T-cell (primary cell): ENCODE measurements around the gene NKIRAS2. TPM values are rescaled to one million over a fixed set of nuclear protein-coding genes. Genes with fewer than 3 reads are reported as not detected.
A peak's percentile ranks its signal among the peaks of the same experiment; 100 is the strongest.

ENCODE experiments used
- ATAC-seq, 4 experiments: fragments of 200-7000 bp in 3 of 4; fragments of 150-1000 bp in 1 of 4; cut with Tn5 transposase; replicated peaks in 1 of 4; 1 replicate in 3 of 4; 2 replicates in 1 of 4; pipeline ENCODE4 v1.10.0; 2021; ENCODE audit warnings: moderate library complexity in 3 of 4, mild to moderate bottlenecking in 2 of 4, moderate number of reproducible peaks in 1 of 4
- CTCF ChIA-PET, 2 donors: fragments of 300-600 bp; sonication (Branson Sonifier 250); formaldehyde crosslinking; loops; one replicate each; lab custom pipeline; 2022; ENCODE audit warnings: antibody characterized with exemption in 2 of 2; lab: Charles Lee
- POLR2A ChIA-PET, 2 donors: fragments of 300-600 bp; sonication (Branson Sonifier 250); formaldehyde crosslinking; loops; one replicate each; lab custom pipeline; 2022; ENCODE audit warnings: antibody characterized with exemption in 2 of 2; lab: Charles Lee
- DNase-seq, 35 experiments: peaks; one replicate each; pipeline versions ENCODE4 v3.0.0 to v3.0.0-alpha.2; 2013 to 2023
- H3K27ac ChIP-seq: one replicate; pipeline ENCODE4 v1.5.1; 2013; ENCODE audit warnings: low read length
- H3K27me3 ChIP-seq, 2 experiments: replicated peaks in 1 of 2; 1 replicate in 1 of 2; 2 replicates in 1 of 2; pipeline versions ENCODE4 v1.6.1 to v1.7.0; 2013; ENCODE audit warnings: low read length in 1 of 2, mixed read lengths in 1 of 2; ENCODE audit not compliant: control insufficient read depth in 2 of 2, insufficient read depth in 2 of 2; ENCODE audit errors: extremely low read depth in 1 of 2
- H3K36me3 ChIP-seq, 2 donors: 1 replicate in 1 of 2; 2 replicates in 1 of 2; pipeline versions ENCODE4 v1.6.1 to v1.7.0; 2013; ENCODE audit warnings: low read length in 1 of 2; ENCODE audit not compliant: control insufficient read depth in 2 of 2, insufficient read depth in 1 of 2; ENCODE audit errors: extremely low read depth in 1 of 2
- H3K4me1 ChIP-seq, 2 experiments: 1 replicate in 1 of 2; 2 replicates in 1 of 2; pipeline versions ENCODE4 v1.6.1 to v1.7.0; 2013; ENCODE audit warnings: low read length in 2 of 2, mixed read lengths in 1 of 2; ENCODE audit not compliant: insufficient read depth in 2 of 2, control insufficient read depth in 1 of 2; ENCODE audit errors: extremely low read depth in 1 of 2
- H3K4me3 ChIP-seq, 2 donors: 1 replicate in 1 of 2; 2 replicates in 1 of 2; pipeline versions ENCODE4 v1.5.1 to v1.7.0; 2013; ENCODE audit warnings: mild to moderate bottlenecking in 2 of 2, low read length in 1 of 2, moderate library complexity in 1 of 2; ENCODE audit not compliant: control insufficient read depth in 1 of 2; ENCODE audit errors: extremely low read depth in 1 of 2
- H3K9me3 ChIP-seq: 2 replicates; pipeline ENCODE4 v1.7.0; 2013
- H3K27ac Mint-ChIP-seq, 2 donors: one replicate each; pipeline ENCODE4 v1.8.0; 2020 to 2021; ENCODE audit warnings: mild to moderate bottlenecking in 2 of 2, mixed read lengths in 2 of 2
- H3K27me3 Mint-ChIP-seq, 2 donors: one replicate each; pipeline ENCODE4 v1.8.0; 2021 to 2022; ENCODE audit warnings: mixed read lengths in 2 of 2
- H3K36me3 Mint-ChIP-seq: one replicate; pipeline ENCODE4 v1.8.0; 2021; ENCODE audit warnings: mixed read lengths
- H3K4me1 Mint-ChIP-seq, 3 donors: one replicate each; pipeline ENCODE4 v1.8.0; 2020 to 2022; ENCODE audit warnings: mixed read lengths in 3 of 3, mild to moderate bottlenecking in 1 of 3
- H3K4me3 Mint-ChIP-seq, 3 donors: one replicate each; pipeline ENCODE4 v1.8.0; 2020 to 2022; ENCODE audit warnings: mild to moderate bottlenecking in 3 of 3, mixed read lengths in 3 of 3, moderate library complexity in 3 of 3
- H3K9me3 Mint-ChIP-seq, 3 donors: one replicate each; pipeline ENCODE4 v1.8.0; 2020 to 2022; ENCODE audit warnings: mixed read lengths in 3 of 3
- WGBS: methylation state at CpG from one replicate; pipeline ENCODE4 v1.1.5; 2013; ENCODE audit warnings: missing lambda C conversion rate; ENCODE audit not compliant: insufficient coverage; 5-methylcytosine and 5-hydroxymethylcytosine counted together
- total RNA-seq, 35 experiments: library from RNA in 6 of 35; stranded (reverse) in 6 of 35; fragments of 120-200 nt in 1 of 35; gene quantifications; one replicate each; pipeline versions ENCODE4 v1.2.1 to v1.2.4 and lab custom pipeline; 2013 to 2026

The NKIRAS2 gene
- total RNA-seq, 5 donors from 2014 or later (not counting 1 experiment from before 2014, with no cell fraction given): 11.0 to 19.6 (median 18.4) TPM

- Mint-ChIP-seq H3K9me3 (no peaks in the 10 kb centered on the region), H3K27ac (peak overlapping the region in 1 of 2 donors; percentile 28), H3K4me3 (no peak overlapping the region), H3K27me3 (peaks cover 0 to 3% of the 10 kb centered on the region in 2 donors), H3K36me3 (peaks cover 15% of the 10 kb centered on the region), H3K4me1 (peaks cover 16 to 22% (median 17%) of the 10 kb centered on the region in 3 donors)
- Histone ChIP-seq H3K4me3 (no peak overlapping the region), H3K4me1 (peaks cover 6 to 13% of the 10 kb centered on the region in 2 experiments), H3K27ac (no peak overlapping the region), H3K9me3 (no peaks in the 10 kb centered on the region), H3K36me3 (peaks cover 7 to 28% of the 10 kb centered on the region in 2 donors), H3K27me3 (peaks cover 0 to 15% of the 10 kb centered on the region in 2 experiments)
- WGBS: 96% methylated on average over 3 of the region's 3 CpGs
- ChIA-PET CTCF (interaction anchor here (0.7 to 2.5 kb wide), 7 partner anchors 8 to 162 kb away, joined by 3 to 11 read pairs (median 3); partner anchors contain the start of gene DNAJC7 (in 1 of the 2)), POLR2A (interaction anchor here in 1 of 2 donors (0.5 to 1.1 kb wide), 2 partner anchors 10 to 67 kb away, joined by 3 read pairs; no protein-coding TSS in a partner anchor)
- DNase-seq (no peak), ATAC-seq (no peak)
Measured at GRCh38 chr17:42025936-42026335, 6.0 kb downstream of the NKIRAS2 start.

- H3K4me3 ChIP-seq: no peak overlapping the region
- Mint-ChIP-seq H3K4me1 (peaks cover 8 to 12% (median 9%) of the 10 kb centered on the region in 3 donors), H3K27ac (no peak overlapping the region), H3K36me3 (peaks cover 14% of the 10 kb centered on the region), H3K9me3 (no peaks in the 10 kb centered on the region), H3K4me3 (no peak overlapping the region), H3K27me3 (peaks cover 0 to 3% of the 10 kb centered on the region in 2 donors)
- ChIA-PET POLR2A (no interaction called here), CTCF (interaction anchor here (0.6 to 2.5 kb wide), 5 partner anchors 9 to 1736 kb away, joined by 3 to 11 read pairs (median 4); partner anchors contain the start of genes DHX58 (in 1 of the 2) and DNAJC7 (in 1 of the 2))
- DNase-seq: no peak
- peaks cover 6 to 26% of the 10 kb centered on the region in 2 donors for H3K36me3 ChIP-seq
- no peak for ATAC-seq
- peaks cover 0 to 11% of the 10 kb centered on the region in 2 experiments for H3K4me1 ChIP-seq
- H3K27me3 ChIP-seq: peaks cover 0 to 15% of the 10 kb centered on the region in 2 experiments
- H3K9me3 ChIP-seq: no peaks in the 10 kb centered on the region
- H3K27ac ChIP-seq: no peak overlapping the region
- 76% methylated on average over 8 of the region's 17 CpGs for WGBS
Measured at GRCh38 chr17:42026857-42027589, 7.1 kb downstream of the NKIRAS2 start.

GRCh38 chr17:42027590-42027889 lies 7.7 kb downstream of the NKIRAS2 start:
- CTCF ChIA-PET: interaction anchor here (0.6 to 2.5 kb wide), 2 partner anchors 9 to 85 kb away, joined by 6 to 11 read pairs; partner anchors contain the start of genes DHX58 (in 1 of the 2) and DNAJC7 (in 1 of the 2)
- no peak overlapping the region for H3K27ac Mint-ChIP-seq
- DNase-seq: no peak
- H3K4me1 ChIP-seq: peaks cover 0 to 11% of the 10 kb centered on the region in 2 experiments
- POLR2A ChIA-PET: no interaction called here
- H3K27me3 ChIP-seq: peaks cover 0 to 15% of the 10 kb centered on the region in 2 experiments
- no peaks in the 10 kb centered on the region for H3K9me3 ChIP-seq
- peaks cover 5 to 7% (median 5%) of the 10 kb centered on the region in 3 donors for H3K4me1 Mint-ChIP-seq
- H3K36me3 Mint-ChIP-seq: peaks cover 10% of the 10 kb centered on the region
- H3K27ac ChIP-seq: no peak overlapping the region
- H3K27me3 Mint-ChIP-seq: peaks cover 0 to 3% of the 10 kb centered on the region in 2 donors
- 95% methylated on average over 4 of the region's 5 CpGs for WGBS
- no peak overlapping the region for H3K4me3 ChIP-seq
- no peak for ATAC-seq
- no peaks in the 10 kb centered on the region for H3K9me3 Mint-ChIP-seq
- H3K4me3 Mint-ChIP-seq: no peak overlapping the region
- peaks cover 3 to 20% of the 10 kb centered on the region in 2 donors for H3K36me3 ChIP-seq

GRCh38 chr17:42027961-42028790 lies 8.3 kb downstream of the NKIRAS2 start:
- ATAC-seq: no peak
- Mint-ChIP-seq H3K4me3 (no peak overlapping the region), H3K27me3 (peaks cover 0 to 3% of the 10 kb centered on the region in 2 donors), H3K27ac (no peak overlapping the region), H3K9me3 (no peaks in the 10 kb centered on the region), H3K4me1 (peaks cover 5 to 7% (median 5%) of the 10 kb centered on the region in 3 donors), H3K36me3 (peaks cover 10% of the 10 kb centered on the region)
- no peak overlapping the region for H3K4me3 ChIP-seq
- 75% methylated on average over 10 of the region's 19 CpGs for WGBS
- peaks cover 0 to 19% of the 10 kb centered on the region in 2 experiments for H3K27me3 ChIP-seq
- no peak for DNase-seq
- H3K36me3 ChIP-seq: peaks cover under 1 to 15% of the 10 kb centered on the region in 2 donors
- ChIA-PET POLR2A (no interaction called here), CTCF (interaction anchor here (0.5 to 2.5 kb wide), 2 partner anchors 10 to 58 kb away, joined by 3 to 11 read pairs; partner anchors contain the start of gene DNAJC7 (in 1 of the 2))
- H3K9me3 ChIP-seq: no peaks in the 10 kb centered on the region
- H3K27ac ChIP-seq: no peak overlapping the region
- H3K4me1 ChIP-seq: peaks cover 0 to 11% of the 10 kb centered on the region in 2 experiments

GRCh38 chr17:42028791-42029127 lies 8.9 kb downstream of the NKIRAS2 start:
- 81% methylated on average over 3 of the region's 7 CpGs for WGBS
- Histone ChIP-seq H3K4me1 (peaks cover 0 to 12% of the 10 kb centered on the region in 2 experiments), H3K9me3 (no peaks in the 10 kb centered on the region), H3K27ac (no peak overlapping the region), H3K36me3 (peaks cover 0 to 10% of the 10 kb centered on the region in 2 donors), H3K27me3 (peaks cover 0 to 19% of the 10 kb centered on the region in 2 experiments), H3K4me3 (no peak overlapping the region)
- Mint-ChIP-seq H3K9me3 (no peaks in the 10 kb centered on the region), H3K36me3 (peaks cover 5% of the 10 kb centered on the region), H3K4me3 (no peak overlapping the region), H3K27me3 (peaks cover 1 to 3% of the 10 kb centered on the region in 2 donors), H3K4me1 (peaks cover 6 to 10% (median 6%) of the 10 kb centered on the region in 3 donors), H3K27ac (no peak overlapping the region)
- ATAC-seq: no peak
- ChIA-PET CTCF (interaction anchor here in 1 of 2 donors (0.5 kb wide), 1 partner anchor 58 kb away, joined by 3 read pairs; no protein-coding TSS in a partner anchor), POLR2A (no interaction called here)
- no peak for DNase-seq

GRCh38 chr17:42031584-42031983 lies 11.7 kb downstream of the NKIRAS2 start:
- H3K27me3 Mint-ChIP-seq: peaks cover 3 to 5% of the 10 kb centered on the region in 2 donors
- H3K36me3 Mint-ChIP-seq: no peaks in the 10 kb centered on the region
- 75% methylated on average over 4 of the region's 6 CpGs for WGBS
- H3K27me3 ChIP-seq: peaks cover 0 to 24% of the 10 kb centered on the region in 2 experiments
- CTCF ChIA-PET: interaction anchor here in 1 of 2 donors (0.5 kb wide), 1 partner anchor 522 kb away, joined by 3 read pairs; no protein-coding TSS in a partner anchor
- no peaks in the 10 kb centered on the region for H3K36me3 ChIP-seq
- POLR2A ChIA-PET: no interaction called here
- no peaks in the 10 kb centered on the region for H3K9me3 ChIP-seq
- H3K4me1 Mint-ChIP-seq: peaks cover 6 to 9% (median 7%) of the 10 kb centered on the region in 3 donors
- H3K9me3 Mint-ChIP-seq: no peaks in the 10 kb centered on the region
- no peak overlapping the region for H3K4me3 ChIP-seq
- no peak for ATAC-seq
- H3K4me1 ChIP-seq: peaks cover 0 to 9% of the 10 kb centered on the region in 2 experiments
- no peak overlapping the region for H3K4me3 Mint-ChIP-seq
- DNase-seq: no peak
- no peak overlapping the region for H3K27ac ChIP-seq
- no peak overlapping the region for H3K27ac Mint-ChIP-seq
